Neural cell (in vitro differentiated cells): ENCODE results near the gene PTPRQ. TPM values are rescaled to one million over a fixed set of nuclear protein-coding genes. Genes with fewer than 3 reads are reported as not detected.

Source experiments
- H2AFZ ChIP-seq: fragments of 200-600, 300-800 bp; sonication (generic), shearing (Covaris generic); 2 replicates; pipeline ENCODE4 v1.6.0; 2014; ENCODE audit warnings: low read depth, mild to moderate bottlenecking, antibody characterized with exemption, low read length, moderate library complexity
- H3F3A ChIP-seq: fragments of 200-600 bp; shearing (Covaris generic); 2 replicates; pipeline ENCODE4 v1.6.1; 2016; ENCODE audit warnings: mild to moderate bottlenecking, moderate library complexity, mixed read lengths, antibody characterized with exemption, low read length; ENCODE audit not compliant: insufficient read depth, poor library complexity, severe bottlenecking
- H3K27ac ChIP-seq: fragments of 200-600, 300-800 bp; sonication (generic), shearing (Covaris generic); 2 replicates; pipeline ENCODE4 v1.5.1; 2014; ENCODE audit warnings: mild to moderate bottlenecking, low read length, moderate library complexity
- H3K27me3 ChIP-seq: fragments of 300-800, 200-600 bp; sonication (generic), shearing (Covaris generic); 2 replicates; pipeline ENCODE4 v1.6.0; 2014; ENCODE audit warnings: mild to moderate bottlenecking, low read depth, low read length, moderate library complexity; ENCODE audit not compliant: insufficient read depth
- H3K36me3 ChIP-seq: fragments of 300-800, 200-600 bp; sonication (generic), shearing (Covaris generic); 2 replicates; pipeline ENCODE4 v1.5.1; 2014; ENCODE audit warnings: mild to moderate bottlenecking, antibody characterized with exemption, low read length, moderate library complexity; ENCODE audit not compliant: insufficient read depth
- H3K4me2 ChIP-seq: fragments of 300-800, 200-600 bp; sonication (generic), shearing (Covaris generic); 2 replicates; pipeline ENCODE4 v1.6.0; 2014; ENCODE audit warnings: mild to moderate bottlenecking, low read length
- H3K4me3 ChIP-seq: fragments of 300-800, 200-600 bp; sonication (generic), shearing (Covaris generic); 2 replicates; pipeline ENCODE4 v1.5.1; 2014; ENCODE audit warnings: mild to moderate bottlenecking, low read length, moderate library complexity
- H3K79me2 ChIP-seq: fragments of 200-600 bp; shearing (Covaris generic); replicated peaks from 2 replicates; pipeline ENCODE4 v1.6.0; 2014; ENCODE audit warnings: mild to moderate bottlenecking, low read length, moderate library complexity; ENCODE audit not compliant: insufficient read depth
- H3K9ac ChIP-seq: fragments of 300-800, 200-600 bp; sonication (generic), shearing (Covaris generic); 2 replicates; pipeline ENCODE4 v1.6.1; 2016; ENCODE audit warnings: mild to moderate bottlenecking, low read length, mixed read lengths
- H3K9me2 ChIP-seq: fragments of 200-600 bp; shearing (Covaris generic); 2 replicates; pipeline ENCODE4 v1.6.1; 2016; ENCODE audit warnings: mild to moderate bottlenecking, low read length, mixed read lengths; ENCODE audit not compliant: insufficient read depth
- H3K9me3 ChIP-seq: fragments of 200-600, 300-800 bp; sonication (generic), shearing (Covaris generic); 2 replicates; pipeline ENCODE4 v1.6.1; 2016; ENCODE audit warnings: mild to moderate bottlenecking, mixed run types, low read length, moderate library complexity, mixed read lengths
- H4K20me1 ChIP-seq: fragments of 200-600 bp; shearing (Covaris generic); 2 replicates; pipeline ENCODE4 v1.6.1; 2016; ENCODE audit warnings: mild to moderate bottlenecking, mixed run types; ENCODE audit not compliant: insufficient read depth
- CTCF ChIP-seq: fragments of 450-650 bp; IDR thresholded peaks from 2 replicates; pipeline ENCODE4 v1.5.1; 2014; ENCODE audit warnings: antibody characterized with exemption, mild to moderate bottlenecking, moderate library complexity; ENCODE audit not compliant: poor library complexity, severe bottlenecking
- EP300 ChIP-seq: fragments of 450-650 bp; conservative IDR thresholded peaks from 2 replicates; pipeline ENCODE4 v1.6.1; 2014; ENCODE audit warnings: antibody characterized with exemption, mild to moderate bottlenecking, moderate library complexity; ENCODE audit not compliant: poor library complexity, severe bottlenecking
- EZH2 ChIP-seq: fragments of 200-600, 300-800 bp; shearing (Covaris generic), sonication (generic); IDR thresholded peaks from 2 replicates; pipeline ENCODE4 v1.6.1; 2014; ENCODE audit warnings: antibody characterized with exemption, low read length, borderline replicate concordance, mild to moderate bottlenecking; ENCODE audit not compliant: insufficient read depth, poor library complexity, severe bottlenecking
- MXI1 ChIP-seq: fragments of 450-650 bp; conservative IDR thresholded peaks from 2 replicates; pipeline ENCODE4 v1.6.1; 2014; ENCODE audit warnings: antibody characterized with exemption, mild to moderate bottlenecking; ENCODE audit not compliant: poor library complexity, severe bottlenecking
- POLR2AphosphoS5 ChIP-seq: IDR thresholded peaks from 2 replicates; pipeline ENCODE4 v1.6.1; 2012
- RAD21 ChIP-seq: fragments of 450-650 bp; conservative IDR thresholded peaks from 2 replicates; pipeline ENCODE4 v1.6.1; 2014; ENCODE audit warnings: antibody characterized with exemption, mild to moderate bottlenecking, moderate library complexity
- REST ChIP-seq: IDR thresholded peaks from 2 replicates; pipeline ENCODE4 v1.6.1; 2012; ENCODE audit warnings: borderline replicate concordance
- SMC3 ChIP-seq: fragments of 450-650 bp; conservative IDR thresholded peaks from 2 replicates; pipeline ENCODE4 v1.6.1; 2014; ENCODE audit warnings: antibody characterized with exemption, mild to moderate bottlenecking, moderate library complexity; ENCODE audit not compliant: poor library complexity
- TAF1 ChIP-seq: IDR thresholded peaks from 2 replicates; pipeline ENCODE4 v1.6.1; 2012; ENCODE audit warnings: low read depth
- polyA plus RNA-seq: library from polyadenylated mRNA; depleted of rRNA; stranded (reverse); fragments of >200 nt; gene quantifications from 2 replicates; pipeline ENCODE4 v1.2.3, GENCODE V29; 2014

The PTPRQ gene
- polyA plus RNA-seq, 1 donor from 2014 or later = not detected

DNA sequence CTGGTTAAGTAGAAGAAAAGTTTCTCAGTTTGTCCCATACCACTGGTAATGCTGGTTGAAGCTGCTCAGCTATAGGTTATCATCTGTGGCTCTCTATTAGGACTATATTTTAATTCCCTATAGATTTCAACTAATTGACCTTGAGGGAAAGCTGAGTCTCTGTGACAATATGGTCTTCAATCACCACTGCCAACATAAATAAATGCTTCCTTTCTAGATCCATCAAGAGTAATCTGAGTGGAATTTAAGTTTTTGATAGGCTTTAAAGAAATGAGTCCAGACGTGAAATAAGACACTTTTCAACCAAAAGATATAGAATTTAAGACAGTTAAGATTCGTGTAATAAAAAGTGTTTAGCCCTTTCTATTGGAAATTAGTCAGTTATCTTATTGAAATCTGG is 199.9 kb downstream of the PTPRQ start:
- H3K4me2 ChIP-seq = no peak overlapping the region
- TF ChIP-seq RAD21 (no peak), EP300 (no peak), POLR2AphosphoS5 (no peak), SMC3 (no peak), MXI1 (no peak)
- H2AFZ ChIP-seq = no peak overlapping the region
- H3K9ac ChIP-seq = no peak overlapping the region
- no peaks in the 10 kb centered on the region for H4K20me1 ChIP-seq
- H3K27ac ChIP-seq = no peak overlapping the region
- no peaks in the 10 kb centered on the region for H3K9me3 ChIP-seq
- no peak overlapping the region for H3K4me3 ChIP-seq
- no peaks in the 10 kb centered on the region for H3K79me2 ChIP-seq
- no peaks in the 10 kb centered on the region for H3F3A ChIP-seq
- no peaks in the 10 kb centered on the region for H3K27me3 ChIP-seq
- no peaks in the 10 kb centered on the region for H3K36me3 ChIP-seq
- no peaks in the 10 kb centered on the region for H3K9me2 ChIP-seq

- Histone ChIP-seq H3K27me3 (no peaks in the 10 kb centered on the region), H3K9ac (no peak overlapping the region), H3K79me2 (no peaks in the 10 kb centered on the region), H3K9me2 (no peaks in the 10 kb centered on the region), H3K4me2 (no peak overlapping the region), H3F3A (no peaks in the 10 kb centered on the region), H3K9me3 (no peaks in the 10 kb centered on the region), H3K36me3 (no peaks in the 10 kb centered on the region), H2AFZ (no peak overlapping the region), H3K27ac (no peak overlapping the region), H4K20me1 (no peaks in the 10 kb centered on the region), H3K4me3 (no peak overlapping the region)
- TF ChIP-seq EZH2 = no peak
- TF ChIP-seq POLR2AphosphoS5 = no peak
- TF ChIP-seq SMC3 = no peak
- TF ChIP-seq CTCF = no peak
- TF ChIP-seq REST = no peak
- no peak for TF ChIP-seq RAD21
- no peak for TF ChIP-seq MXI1
- TF ChIP-seq EP300 = no peak
- TF ChIP-seq TAF1 = no peak
Measured at GRCh38 chr12:80648881-80649280, 204.8 kb downstream of the PTPRQ start.

- no peak overlapping the region for H3K4me2 ChIP-seq
- H3F3A ChIP-seq = no peaks in the 10 kb centered on the region
- no peak overlapping the region for H3K9ac ChIP-seq
- no peaks in the 10 kb centered on the region for H4K20me1 ChIP-seq
- no peak overlapping the region for H2AFZ ChIP-seq
- H3K9me3 ChIP-seq = no peaks in the 10 kb centered on the region
- TF ChIP-seq EZH2 = no peak
- TF ChIP-seq MXI1 = no peak
- no peak for TF ChIP-seq POLR2AphosphoS5
- no peak for TF ChIP-seq SMC3
- no peak for TF ChIP-seq RAD21
- no peak for TF ChIP-seq TAF1
- TF ChIP-seq EP300 = no peak
- TF ChIP-seq CTCF = no peak
- no peak for TF ChIP-seq REST
- H3K79me2 ChIP-seq = no peaks in the 10 kb centered on the region
- no peak overlapping the region for H3K4me3 ChIP-seq
- no peaks in the 10 kb centered on the region for H3K36me3 ChIP-seq
- H3K27ac ChIP-seq = no peak overlapping the region
- no peaks in the 10 kb centered on the region for H3K9me2 ChIP-seq
- no peaks in the 10 kb centered on the region for H3K27me3 ChIP-seq
Measured at GRCh38 chr12:80655751-80656150, 211.7 kb downstream of the PTPRQ start.
